NCI-H2107 treated with DMSO at 0.1 percent for 48 hours (cell line): Measurements from ENCODE around the gene ANKRD33B.
"Not testable (repeated sequence)": the region's sequence is repeated elsewhere in the genome, so short reads cannot be mapped to it uniquely, and the experiment has no call there.

ENCODE experiments used
- DNase-seq: peaks from one replicate; lab custom pipeline; 2025; ENCODE audit not compliant: unreplicated experiment; lab: John Stamatoyannopoulos, UW

ANKRD33B gene

GRCh38 chr5:10536931-10537579 is 26.8 kb upstream of the ANKRD33B start:
- no peak for DNase-seq

DNA sequence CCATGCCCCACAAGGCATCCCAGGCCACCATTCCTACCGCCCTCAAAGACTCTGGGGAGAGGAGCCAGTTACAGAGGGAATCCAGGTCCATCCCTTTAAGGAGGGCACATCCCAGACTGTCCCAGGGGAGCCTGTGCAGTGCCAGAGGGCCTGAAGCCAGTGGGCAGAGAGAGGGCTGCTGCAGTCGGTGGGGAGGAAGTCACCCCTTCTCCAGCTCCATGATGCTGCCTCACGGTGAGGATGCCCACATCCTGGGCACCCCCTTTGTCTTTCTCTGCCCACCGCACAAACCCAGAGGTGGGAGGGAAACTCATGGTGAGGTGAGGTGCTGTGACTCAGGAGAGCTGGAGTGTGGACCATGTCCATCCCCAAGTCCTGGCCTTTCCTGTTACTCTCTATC is 26.2 kb upstream of the ANKRD33B start:
- DNase-seq, result no peak

- DNase-seq, result no peak
Measured at GRCh38 chr5:10538103-10538788, 25.6 kb upstream of the ANKRD33B start.

DNA sequence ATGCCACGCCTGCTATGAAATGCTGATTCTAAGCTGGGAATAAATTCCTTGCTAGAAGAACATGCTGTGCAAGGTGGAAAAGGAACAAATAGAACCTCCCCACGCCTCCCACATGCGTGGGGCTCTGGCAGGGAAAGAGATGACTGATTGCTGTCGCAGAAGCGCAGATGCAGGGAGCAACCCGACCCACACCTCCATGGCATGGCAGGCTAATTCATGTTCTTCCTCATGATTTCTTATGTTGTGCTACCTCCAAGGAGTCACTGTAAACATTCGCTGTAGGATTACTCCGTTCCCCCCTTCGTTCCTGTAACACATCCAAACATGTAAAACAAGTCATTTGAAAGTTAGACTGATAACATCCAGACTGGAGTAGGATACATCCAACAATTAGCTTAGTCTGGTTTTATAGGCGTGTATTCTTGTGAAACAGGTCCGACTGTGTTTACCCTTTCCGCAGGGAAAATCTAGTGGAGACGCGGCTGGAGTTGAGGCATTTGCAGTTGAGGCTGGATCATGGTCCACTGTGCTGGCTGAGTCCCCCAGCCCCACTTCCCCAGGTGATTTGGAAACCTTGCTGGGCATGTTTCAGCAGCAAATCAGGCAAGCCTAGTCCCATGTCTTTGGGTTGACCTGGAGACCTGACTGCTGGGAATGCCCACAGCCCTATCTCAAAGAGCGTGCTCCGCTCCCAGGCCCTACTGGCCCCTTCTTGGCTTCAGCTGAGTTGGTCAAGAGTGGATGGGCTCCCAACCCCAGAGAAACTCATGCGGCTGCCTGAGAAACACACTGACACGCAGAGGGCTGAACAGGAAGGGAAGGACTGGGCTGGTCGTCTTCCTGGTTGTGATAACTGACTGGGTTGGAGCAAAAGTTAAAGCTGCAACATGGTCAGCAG is 24.8 kb upstream of the ANKRD33B start:
- no peak for DNase-seq

DNA sequence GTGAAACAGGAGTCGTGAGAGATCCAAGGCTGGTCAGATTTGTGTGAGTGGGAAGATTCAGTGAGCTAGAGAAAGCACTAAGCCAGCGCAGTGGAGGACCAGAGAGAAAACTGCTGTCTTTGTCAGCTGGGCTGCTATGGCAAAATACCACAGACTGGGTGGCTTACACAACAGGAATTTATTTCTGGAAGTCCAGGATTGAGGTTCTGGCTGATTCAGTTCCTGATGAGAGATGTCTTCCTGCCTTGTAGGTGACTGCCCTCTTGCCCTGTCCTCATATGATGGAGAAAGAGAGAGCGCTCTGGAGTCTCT is 24.2 kb upstream of the ANKRD33B start:
- DNase-seq, result no peak

GRCh38 chr5:10540036-10540544 is 23.8 kb upstream of the ANKRD33B start:
- no peak for DNase-seq

DNA sequence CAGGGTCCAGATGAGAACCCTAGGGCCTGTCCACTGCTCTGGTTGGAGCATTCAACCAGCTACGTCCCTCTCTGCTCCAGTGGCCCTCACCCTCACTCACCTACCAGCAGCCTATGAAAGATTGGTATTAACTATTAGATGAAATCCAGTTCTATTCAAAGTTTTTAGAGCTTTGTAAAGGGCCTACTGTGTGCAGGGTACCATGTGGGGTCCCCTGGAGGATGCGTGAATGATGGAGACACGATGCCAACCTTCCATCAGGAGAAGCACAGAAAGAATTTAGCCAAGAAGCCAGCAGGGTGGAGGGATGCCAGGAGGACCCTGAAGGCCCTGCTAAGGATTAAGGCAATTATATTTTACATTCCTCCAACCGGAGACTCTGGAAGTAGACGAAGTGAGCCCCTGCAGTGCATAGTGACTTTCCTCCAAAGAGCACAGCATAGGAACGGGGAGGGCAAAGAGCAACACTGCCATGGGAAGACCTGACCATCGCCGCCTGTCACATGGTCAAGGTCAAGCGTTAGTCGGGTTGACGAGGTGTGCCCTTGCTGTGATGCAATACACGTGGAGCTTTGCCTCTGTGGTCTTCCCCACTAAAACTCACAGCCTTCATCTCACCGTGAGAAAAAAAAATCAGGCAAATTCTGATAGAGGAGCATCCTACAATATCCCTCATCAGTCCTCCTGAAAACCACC is 22.8 kb upstream of the ANKRD33B start:
- DNase-seq, result no peak

DNA sequence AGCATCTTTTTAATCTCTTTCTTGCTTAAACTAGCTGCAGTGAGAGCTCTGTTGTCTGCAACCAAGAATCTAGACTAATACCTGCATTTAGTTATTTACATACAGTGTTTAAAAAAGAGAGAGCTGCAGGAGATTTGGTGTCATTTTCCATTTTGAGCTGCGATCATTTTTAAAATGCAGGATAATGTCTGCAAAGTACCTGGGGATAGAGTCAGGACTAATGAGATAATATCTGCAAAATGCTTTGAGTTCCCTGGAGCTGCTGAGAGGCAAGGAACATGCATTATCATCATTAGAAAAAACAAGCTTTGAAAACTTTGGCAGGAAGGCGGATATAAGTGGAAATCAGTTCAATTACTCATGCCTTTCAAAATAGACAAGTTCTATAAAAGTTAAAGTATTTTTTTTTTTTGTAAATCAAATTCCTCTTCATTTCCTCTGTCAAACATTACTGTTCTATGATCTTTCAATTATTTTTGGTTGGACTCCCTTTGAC is 21.8 kb upstream of the ANKRD33B start:
- DNase-seq, result no peak

DNA sequence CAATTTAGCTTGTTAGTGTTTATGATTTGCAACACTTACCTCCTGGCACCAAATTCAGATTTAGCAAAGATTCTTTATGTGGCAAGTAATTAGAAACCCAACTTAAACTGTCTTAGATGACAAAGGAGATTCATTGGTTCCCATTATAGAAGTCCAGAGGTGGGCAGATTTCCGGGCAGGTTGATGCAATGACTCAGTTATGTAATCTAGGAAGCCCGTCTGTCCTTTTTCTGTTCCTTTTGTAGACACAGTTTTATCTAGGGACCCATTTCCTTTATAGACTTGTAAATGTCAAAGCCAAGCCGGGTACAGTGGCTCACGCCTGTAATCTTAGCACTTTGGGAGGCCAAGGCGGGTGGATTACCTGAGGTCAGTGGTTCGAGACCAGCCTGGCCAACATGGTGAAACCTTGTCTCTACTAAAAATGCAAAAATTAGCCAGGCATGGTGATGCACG is 20.3 kb upstream of the ANKRD33B start:
- DNase-seq, result no peak

- DNase-seq, result no peak
Measured at GRCh38 chr5:10545084-10545483, 18.8 kb upstream of the ANKRD33B start.

DNA sequence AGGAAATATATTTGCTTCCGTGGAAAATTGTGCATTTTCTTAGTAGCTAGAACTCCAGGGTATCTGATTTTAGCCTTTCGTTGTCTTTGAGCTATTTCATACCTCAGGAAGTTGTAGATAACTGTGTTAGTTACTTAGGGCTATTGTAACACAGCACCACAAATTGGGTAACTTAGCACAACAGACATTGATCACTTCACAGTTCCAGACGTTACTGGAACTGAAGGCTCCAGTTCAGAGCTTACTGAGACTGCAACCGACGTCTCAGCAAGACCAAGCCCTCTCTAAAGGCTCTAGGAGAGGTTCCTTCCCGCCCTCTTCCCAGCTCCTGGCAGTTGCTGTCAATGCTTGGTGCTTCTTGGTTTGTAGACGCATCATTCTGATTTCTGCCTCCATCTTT is 17.7 kb upstream of the ANKRD33B start:
- no peak for DNase-seq

GRCh38 chr5:10548418-10549122 is 15.3 kb upstream of the ANKRD33B start:
- DNase-seq, result no peak

GRCh38 chr5:10549123-10549514 is 14.8 kb upstream of the ANKRD33B start:
- not testable (repeated sequence) for DNase-seq

DNA sequence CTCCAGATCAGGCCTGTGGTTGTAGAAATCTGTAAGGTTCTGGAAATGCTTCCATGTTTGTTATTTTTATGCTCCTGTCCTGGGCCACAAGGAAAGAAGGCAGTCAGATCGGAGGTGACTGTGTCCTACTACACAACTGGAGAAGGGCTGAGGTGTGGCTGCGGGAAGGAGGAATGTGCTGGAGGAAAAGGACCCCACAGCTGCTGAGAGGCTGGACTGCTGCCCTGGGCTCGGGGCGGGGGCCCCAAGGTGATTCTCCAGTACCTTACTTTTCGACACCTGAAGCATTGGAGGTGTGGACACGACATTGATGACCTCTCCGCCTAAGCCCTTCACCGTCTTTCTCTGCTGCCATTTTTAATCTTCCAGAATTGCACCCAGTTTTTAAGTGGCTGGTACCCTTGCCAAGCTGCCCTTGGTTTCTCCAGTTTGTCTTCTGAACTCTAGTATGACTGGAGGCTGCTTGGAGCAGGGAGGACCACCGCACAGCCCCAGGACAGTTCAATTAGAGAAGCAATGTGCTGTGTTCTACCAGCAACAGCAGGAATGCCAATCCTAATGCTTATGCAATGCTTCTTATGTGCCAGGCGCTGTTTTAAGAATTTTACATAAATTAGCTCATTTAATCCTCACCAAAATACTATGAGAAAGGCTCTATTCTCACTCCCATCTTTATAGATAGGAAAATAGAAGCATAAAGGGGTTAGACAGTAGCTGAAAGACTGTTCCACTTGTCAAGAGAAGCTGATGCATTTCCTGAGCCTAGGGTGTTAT is 13.5 kb upstream of the ANKRD33B start:
- no peak for DNase-seq

GRCh38 chr5:10551782-10552138 is 12.1 kb upstream of the ANKRD33B start:
- DNase-seq, result no peak

DNA sequence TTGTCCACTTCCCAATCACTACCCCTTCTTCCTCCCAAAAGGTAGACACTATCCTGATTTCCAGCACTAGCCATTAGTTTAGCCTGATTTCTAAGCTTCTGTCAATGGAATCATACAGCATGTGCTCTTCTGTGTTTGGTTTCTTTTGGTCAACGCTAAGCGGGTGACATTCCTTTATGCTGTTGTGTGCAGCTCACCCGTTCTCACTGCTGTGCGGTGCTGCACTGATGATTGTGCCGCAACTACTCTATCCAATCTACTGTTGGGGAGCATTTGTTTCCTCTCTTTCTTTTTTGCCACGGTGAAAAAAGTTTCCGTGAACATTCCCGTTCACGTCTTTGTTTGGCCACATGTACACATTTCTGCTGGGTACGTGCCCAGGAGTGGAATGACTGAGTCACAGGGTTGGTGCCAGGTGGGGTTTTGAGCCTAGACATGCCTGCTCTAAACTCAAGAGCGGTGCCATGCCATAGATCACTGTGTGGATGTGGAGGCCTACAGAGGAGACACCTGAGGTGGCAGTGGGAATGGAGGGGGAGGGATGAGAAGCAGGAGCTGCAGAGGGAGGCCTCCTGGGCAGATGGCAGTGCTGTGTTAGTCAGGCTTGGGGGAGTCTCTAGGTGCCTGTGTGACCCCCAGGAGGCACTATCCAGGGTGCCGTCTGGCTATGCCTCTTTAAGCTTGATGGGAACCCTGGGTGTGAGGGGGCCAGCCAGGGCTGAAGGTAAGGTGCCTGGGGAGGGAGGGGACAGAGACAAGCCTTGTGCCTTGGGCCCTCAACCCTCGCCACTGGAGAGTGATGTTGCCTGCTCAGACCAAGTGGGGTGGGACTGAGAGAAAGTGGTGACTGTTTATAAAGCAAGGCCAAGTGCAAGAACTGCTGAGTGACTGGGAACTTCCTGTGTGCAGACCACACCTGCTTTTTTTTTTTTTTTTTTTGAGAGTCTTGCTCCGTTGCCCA is 11.4 kb upstream of the ANKRD33B start:
- DNase-seq, result no peak

DNA sequence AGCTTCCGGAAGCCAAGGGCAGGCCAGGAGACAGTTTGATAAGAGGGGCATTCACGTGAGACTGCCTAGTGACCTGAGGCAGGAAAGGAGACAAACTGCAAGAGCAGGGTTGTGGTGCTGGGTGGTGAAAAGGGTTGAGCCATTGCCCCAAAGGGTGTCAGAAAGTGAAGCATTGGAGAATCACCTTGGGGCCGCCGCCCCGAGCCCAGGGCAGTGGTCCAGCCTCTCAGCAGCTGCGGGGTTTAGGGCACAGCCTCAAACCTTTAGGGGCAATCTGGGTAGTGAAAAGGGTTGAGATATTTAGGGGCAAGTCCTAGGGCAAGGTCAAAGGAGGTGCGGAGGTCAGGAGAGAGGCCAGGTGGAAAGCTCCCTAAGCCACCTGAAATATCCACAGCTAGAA is 10.4 kb upstream of the ANKRD33B start:
- DNase-seq, result no peak

- no peak for DNase-seq
Measured at GRCh38 chr5:10555277-10555684, 8.6 kb upstream of the ANKRD33B start.
